GM12878 (cell line): ENCODE data around the gene RARS2. TPM values are rescaled to one million over a fixed set of nuclear protein-coding genes. Genes with fewer than 3 reads are reported as not detected.

Source experiments
- ATAC-seq: fragments of 200-7000 bp; cut with Tn5 transposase; 3 replicates; pipeline ENCODE4 v1.9.1; 2020; ENCODE audit warnings: mild to moderate bottlenecking, moderate library complexity
- BruUV-seq: library from RNA; stranded (reverse); fragments of 400-500 nt; replicated peaks from 2 replicates; lab custom pipeline; 2021; lab: Mats Ljungman, UMichigan
- CTCF ChIA-PET: fragments of 300-600 bp; sonication (Branson Sonifier 250); formaldehyde crosslinking; extraction: SDS; loops from one replicate; lab custom pipeline; 2021; ENCODE audit warnings: inconsistent platforms; lab: Yijun Ruan, JAX
- POLR2A ChIA-PET: fragments of 350-600 bp; formaldehyde crosslinking; extraction: SDS; loops from one replicate; lab custom pipeline; 2021; ENCODE audit warnings: inconsistent platforms; lab: Charles Lee
- RAD21 ChIA-PET: fragments of 300-600 bp; sonication (Branson Sonifier 250); formaldehyde crosslinking; loops from one replicate; lab custom pipeline; 2023; ENCODE audit warnings: antibody characterized with exemption; ENCODE audit not compliant: unreplicated experiment; lab: Charles Lee
- SMC1A ChIA-PET: fragments of 300-600 bp; sonication (Branson Sonifier 250); formaldehyde crosslinking; loops from one replicate; lab custom pipeline; 2023; ENCODE audit not compliant: unreplicated experiment, uncharacterized antibody; lab: Charles Lee
- DNase-seq: peaks from one replicate; pipeline ENCODE4 v3.0.0-alpha.2; 2011; ENCODE audit warnings: low read depth, low spot score
- FAIRE-seq: peaks from 3 replicates; lab custom pipeline; 2011; peaks lifted over from hg19 to GRCh38; lab: Jason Lieb, UNC
- H2AFZ ChIP-seq: 2 replicates; pipeline ENCODE4 v1.6.0; 2011; ENCODE audit warnings: low read depth, low read length, control low read depth; ENCODE audit not compliant: control insufficient read depth
- H3K27ac ChIP-seq: 2 replicates; pipeline ENCODE4 v1.5.1; 2011; ENCODE audit warnings: control low read depth; ENCODE audit not compliant: control insufficient read depth, insufficient read depth
- H3K27me3 ChIP-seq, 2 experiments: replicated peaks in 1 of 2; 2 replicates each; pipeline versions ENCODE4 v1.6.0 to v1.6.1; 2011; ENCODE audit warnings: low read length in 1 of 2; ENCODE audit not compliant: control insufficient read depth in 2 of 2, insufficient read depth in 2 of 2
- H3K36me3 ChIP-seq, 2 experiments: 2 replicates each; pipeline ENCODE4 v1.5.1; 2011; ENCODE audit warnings: low read length in 1 of 2; ENCODE audit not compliant: control insufficient read depth in 2 of 2, insufficient read depth in 2 of 2
- H3K4me1 ChIP-seq: 2 replicates; pipeline ENCODE4 v1.6.1; 2011; ENCODE audit warnings: mild to moderate bottlenecking, low read length, moderate library complexity, mixed read lengths; ENCODE audit not compliant: control insufficient read depth, insufficient read depth
- H3K4me2 ChIP-seq: 2 replicates; pipeline ENCODE4 v1.6.0; 2011; ENCODE audit warnings: control low read depth; ENCODE audit not compliant: control insufficient read depth, insufficient read depth
- H3K4me3 ChIP-seq: fragments of 200-600 bp; sonication (generic); 2 replicates; pipeline ENCODE4 v1.5.1; 2016
- H3K79me2 ChIP-seq: 2 replicates; pipeline ENCODE4 v1.6.0; 2011; ENCODE audit warnings: low read length; ENCODE audit not compliant: control insufficient read depth, insufficient read depth
- H3K9ac ChIP-seq: 2 replicates; pipeline ENCODE4 v1.8.0; 2011; ENCODE audit warnings: low read length, control low read depth, mixed read lengths; ENCODE audit not compliant: control insufficient read depth, insufficient read depth
- H3K9me3 ChIP-seq: replicated peaks from 3 replicates; pipeline ENCODE4 v1.5.1; 2011; ENCODE audit warnings: mild to moderate bottlenecking, low read length; ENCODE audit not compliant: control insufficient read depth, insufficient read depth
- H4K20me1 ChIP-seq: 2 replicates; pipeline ENCODE4 v1.6.0; 2011; ENCODE audit not compliant: control insufficient read depth, insufficient read depth
- ATF3 ChIP-seq: IDR thresholded peaks from 2 replicates; pipeline ENCODE4 v1.6.1; 2011; ENCODE audit warnings: low read depth, mild to moderate bottlenecking, low read length, moderate library complexity, borderline replicate concordance; ENCODE audit errors: extremely low read depth
- HDAC2 ChIP-seq: fragments of 200-600 bp; sonication (generic); IDR thresholded peaks from 2 replicates; pipeline ENCODE4 v1.6.1; 2017
- KDM1A ChIP-seq: fragments of 200-600 bp; sonication (generic); IDR thresholded peaks from 2 replicates; pipeline ENCODE4 v1.6.1; 2016; ENCODE audit warnings: borderline replicate concordance
- KLF5 ChIP-seq: fragments of 450-650 bp; IDR thresholded peaks from 2 replicates; pipeline ENCODE4 v1.6.1; 2014; ENCODE audit warnings: mild to moderate bottlenecking; ENCODE audit not compliant: partially characterized antibody
- POLR2AphosphoS5 ChIP-seq: IDR thresholded peaks from 2 replicates; pipeline ENCODE4 v1.6.1; 2011; ENCODE audit warnings: mild to moderate bottlenecking, low read length, inconsistent platforms
- RAD51 ChIP-seq: fragments of 450-650 bp; IDR thresholded peaks from 2 replicates; pipeline ENCODE4 v1.6.1; 2016; ENCODE audit warnings: moderate library complexity, mild to moderate bottlenecking, inconsistent platforms
- RELB ChIP-seq: fragments of 450-650 bp; IDR thresholded peaks from 2 replicates; pipeline ENCODE4 v1.6.1; 2017; ENCODE audit warnings: low read depth, mild to moderate bottlenecking, moderate library complexity
- SMAD1 ChIP-seq: fragments of 450-650 bp; IDR thresholded peaks from 2 replicates; pipeline ENCODE4 v1.6.1; 2018; ENCODE audit warnings: mild to moderate bottlenecking, low read depth; ENCODE audit not compliant: partially characterized antibody
- SPI1 ChIP-seq: IDR thresholded peaks from 2 replicates; pipeline ENCODE4 v1.6.1; 2011; ENCODE audit warnings: low read depth, mild to moderate bottlenecking, low read length, moderate library complexity, borderline replicate concordance; ENCODE audit not compliant: insufficient read depth
- ZNF687 ChIP-seq: fragments of 450-650 bp; IDR thresholded peaks from 2 replicates; pipeline ENCODE4 v1.6.1; 2017; ENCODE audit warnings: mild to moderate bottlenecking, moderate library complexity
- WGBS: methylation state at CpG from one replicate; pipeline ENCODE4 v1.1.6; 2016; ENCODE audit warnings: low lambda C conversion rate; ENCODE audit not compliant: insufficient replicate concordance, insufficient coverage; ENCODE audit errors: missing lambda C conversion rate; 5-methylcytosine and 5-hydroxymethylcytosine counted together
- in situ Hi-C: fragments of 300-500 bp; cut with MboI; formaldehyde crosslinking; loops from 9 replicates; pipeline ENCODE4 v1.14.3; 2018; ENCODE audit warnings: mixed read lengths
- intact Hi-C: fragments of 100-400 bp; cut with micrococcal nuclease; formaldehyde crosslinking; loops from one replicate; pipeline ENCODE4 v1.14.2; 2022; ENCODE audit not compliant: unreplicated experiment
- polyA plus RNA-seq, 11 experiments: library from polyadenylated mRNA; depleted of rRNA in 4 of 11; unstranded in 6 of 11; stranded (reverse) in 5 of 11; fragments of >200 nt; fragmentation: Nextera tagmentation in 4 of 11; fragmentation: Illumina TruSeq in 1 of 11; extraction: Ambion mirVana in 4 of 11; extraction: Trizol in 1 of 11; gene quantifications; 1 replicate in 1 of 11; 2 replicates in 10 of 11; pipeline versions ENCODE4 v1.2.1 to v1.2.3, GENCODE V29; 2011 to 2016; ENCODE audit warnings: inconsistent platforms in 2 of 11, missing spikeins in 2 of 11, low read depth in 1 of 11
- total RNA-seq, 4 experiments: library from RNA; depleted of rRNA in 3 of 4; stranded (reverse); fragments of >200 nt in 3 of 4; fragmentation: Illumina TruSeq in 1 of 4; extraction: Trizol in 1 of 4; gene quantifications; 2 replicates each; pipeline versions ENCODE4 v1.2.1 to v1.2.3, GENCODE V29; 2013 to 2021
- TF ChIP-seq, protein P1 (sequence below): IDR thresholded peaks from 2 replicates; pipeline ENCODE4 v1.6.1; 2011; ENCODE audit warnings: mild to moderate bottlenecking, low read depth, low read length, moderate library complexity; ENCODE audit not compliant: insufficient replicate concordance
- TF ChIP-seq, protein P2 (sequence below): fragments of 150-350 bp; IDR thresholded peaks from 2 replicates; pipeline ENCODE4 v1.6.1; 2016; ENCODE audit warnings: low read depth, low read length

The RARS2 gene
- total and polyA plus RNA-seq, 10 of the 15 experiments (the other 5 are each of a cell fraction or from before 2014, with no cell fraction given): 18.3 to 54.2 (median 36.8) TPM

DNA sequence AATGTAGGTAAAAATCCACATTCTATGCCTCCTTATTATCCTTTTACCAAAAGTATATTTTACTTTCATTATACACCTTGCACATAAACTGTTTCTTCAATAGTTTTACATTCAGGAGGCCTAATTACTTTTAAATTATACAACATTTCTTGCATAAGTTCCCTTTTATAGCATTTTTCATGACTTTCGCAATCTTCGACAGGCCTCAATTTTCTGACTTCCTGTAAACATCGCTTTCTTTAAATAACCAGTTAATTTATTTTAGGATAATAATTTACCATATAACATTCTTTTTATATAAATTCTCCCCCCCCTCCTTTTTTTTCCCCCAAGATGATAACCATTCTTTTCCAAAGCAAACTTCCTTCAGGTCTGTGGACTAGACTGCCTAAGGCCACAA lies 107.9 kb downstream of the RARS2 start:
- 95% methylated on average over 3 of the region's 3 CpGs for WGBS
- TF ChIP-seq SPI1 (no peak), ATF3 (no peak), SMAD1 (no peak), KDM1A (no peak), ZNF687 (no peak), HDAC2 (no peak), RELB (no peak), RAD51 (no peak), KLF5 (no peak), POLR2AphosphoS5 (no peak)
- TF ChIP-seq, protein P1, sequence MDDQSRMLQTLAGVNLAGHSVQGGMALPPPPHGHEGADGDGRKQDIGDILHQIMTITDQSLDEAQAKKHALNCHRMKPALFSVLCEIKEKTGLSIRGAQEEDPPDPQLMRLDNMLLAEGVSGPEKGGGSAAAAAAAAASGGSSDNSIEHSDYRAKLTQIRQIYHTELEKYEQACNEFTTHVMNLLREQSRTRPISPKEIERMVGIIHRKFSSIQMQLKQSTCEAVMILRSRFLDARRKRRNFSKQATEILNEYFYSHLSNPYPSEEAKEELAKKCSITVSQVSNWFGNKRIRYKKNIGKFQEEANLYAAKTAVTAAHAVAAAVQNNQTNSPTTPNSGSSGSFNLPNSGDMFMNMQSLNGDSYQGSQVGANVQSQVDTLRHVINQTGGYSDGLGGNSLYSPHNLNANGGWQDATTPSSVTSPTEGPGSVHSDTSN: no peak
- TF ChIP-seq, protein P2, sequence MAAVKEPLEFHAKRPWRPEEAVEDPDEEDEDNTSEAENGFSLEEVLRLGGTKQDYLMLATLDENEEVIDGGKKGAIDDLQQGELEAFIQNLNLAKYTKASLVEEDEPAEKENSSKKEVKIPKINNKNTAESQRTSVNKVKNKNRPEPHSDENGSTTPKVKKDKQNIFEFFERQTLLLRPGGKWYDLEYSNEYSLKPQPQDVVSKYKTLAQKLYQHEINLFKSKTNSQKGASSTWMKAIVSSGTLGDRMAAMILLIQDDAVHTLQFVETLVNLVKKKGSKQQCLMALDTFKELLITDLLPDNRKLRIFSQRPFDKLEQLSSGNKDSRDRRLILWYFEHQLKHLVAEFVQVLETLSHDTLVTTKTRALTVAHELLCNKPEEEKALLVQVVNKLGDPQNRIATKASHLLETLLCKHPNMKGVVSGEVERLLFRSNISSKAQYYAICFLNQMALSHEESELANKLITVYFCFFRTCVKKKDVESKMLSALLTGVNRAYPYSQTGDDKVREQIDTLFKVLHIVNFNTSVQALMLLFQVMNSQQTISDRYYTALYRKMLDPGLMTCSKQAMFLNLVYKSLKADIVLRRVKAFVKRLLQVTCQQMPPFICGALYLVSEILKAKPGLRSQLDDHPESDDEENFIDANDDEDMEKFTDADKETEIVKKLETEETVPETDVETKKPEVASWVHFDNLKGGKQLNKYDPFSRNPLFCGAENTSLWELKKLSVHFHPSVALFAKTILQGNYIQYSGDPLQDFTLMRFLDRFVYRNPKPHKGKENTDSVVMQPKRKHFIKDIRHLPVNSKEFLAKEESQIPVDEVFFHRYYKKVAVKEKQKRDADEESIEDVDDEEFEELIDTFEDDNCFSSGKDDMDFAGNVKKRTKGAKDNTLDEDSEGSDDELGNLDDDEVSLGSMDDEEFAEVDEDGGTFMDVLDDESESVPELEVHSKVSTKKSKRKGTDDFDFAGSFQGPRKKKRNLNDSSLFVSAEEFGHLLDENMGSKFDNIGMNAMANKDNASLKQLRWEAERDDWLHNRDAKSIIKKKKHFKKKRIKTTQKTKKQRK: no peak

More for the DNA sequence above, 107.9 kb downstream of the RARS2 start:
- no TSS peak for BruUV-seq
- CTCF ChIA-PET: no interaction called here
- in situ Hi-C loops (no loop called here), intact Hi-C loops (no loop called here)
- H2AFZ ChIP-seq: no peak overlapping the region
- no peaks in the 10 kb centered on the region for H4K20me1 ChIP-seq
- DNase-seq: no peak
- no peaks in the 10 kb centered on the region for H3K4me1 ChIP-seq
- H3K4me3 ChIP-seq: no peak overlapping the region
- no peak overlapping the region for H3K9ac ChIP-seq
- FAIRE-seq: no peak
- no peaks in the 10 kb centered on the region for H3K79me2 ChIP-seq
- no peaks in the 10 kb centered on the region for H3K27me3 ChIP-seq
- RAD21 ChIA-PET: interaction anchor here (1.3 kb wide), 1 partner anchor 22 kb away, joined by 3 read pairs; no protein-coding TSS in a partner anchor
- no peaks in the 10 kb centered on the region; the same call in 2 of the 3 replicates for H3K9me3 ChIP-seq
- ATAC-seq: no peak
- no peaks in the 10 kb centered on the region; a peak in 1 of 4 replicates for H3K36me3 ChIP-seq
- SMC1A ChIA-PET: no interaction called here
- H3K27ac ChIP-seq: no peak overlapping the region
- no peak overlapping the region for H3K4me2 ChIP-seq
- POLR2A ChIA-PET: no interaction called here
